GM21723 (cell line): ENCODE data around the gene ACE.
"Not testable (repeated sequence)": the region's sequence is repeated elsewhere in the genome, so short reads cannot be mapped to it uniquely, and the experiment has no call there.

ENCODE experiments used
- ATAC-seq: cut with Tn5 transposase; IDR thresholded peaks from one replicate; pipeline ENCODE4 v1.9.1; 2021; ENCODE audit warnings: mild to moderate bottlenecking, moderate library complexity; ENCODE audit not compliant: unreplicated experiment

ACE gene

DNA sequence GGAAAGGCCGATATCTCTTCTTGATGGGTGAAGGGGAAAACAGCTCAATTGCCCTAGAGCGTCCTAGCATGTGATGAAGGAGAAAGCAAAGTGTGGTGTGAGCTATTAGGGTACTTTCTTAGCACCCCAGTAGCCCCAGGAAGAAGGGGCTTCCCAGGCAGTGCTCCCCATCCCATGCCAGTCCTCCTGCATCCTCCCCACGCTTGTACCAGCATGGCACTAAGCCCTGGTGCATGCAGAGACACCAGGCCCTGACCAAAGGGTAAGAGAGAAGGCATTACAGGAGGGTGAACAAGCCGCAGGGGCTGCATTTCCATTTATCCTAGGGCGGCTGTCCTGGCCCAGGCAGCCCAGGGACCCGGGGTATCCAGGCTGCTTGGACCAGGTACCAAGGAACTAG lies 33.8 kb upstream of the ACE start:
- ATAC-seq: no peak

DNA sequence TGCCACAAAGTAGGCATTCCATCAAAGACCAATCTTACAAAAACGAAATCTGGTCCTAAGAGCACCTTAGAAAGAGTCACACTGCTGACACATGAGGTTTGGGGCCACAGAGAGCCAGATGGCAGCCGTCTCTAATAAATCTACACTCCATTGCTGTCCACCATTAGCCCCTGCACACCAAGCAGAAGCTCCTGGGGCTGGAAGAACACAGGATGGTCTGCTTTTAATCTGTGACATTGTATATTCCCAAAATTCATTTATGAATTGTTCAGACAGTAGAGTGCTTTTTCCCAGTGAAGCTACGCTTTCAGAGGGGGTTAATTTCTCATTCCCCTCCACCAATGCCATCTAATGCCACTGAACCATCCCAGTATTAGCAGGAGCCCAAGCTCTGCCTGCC lies 32.4 kb upstream of the ACE start:
- ATAC-seq: no peak

DNA sequence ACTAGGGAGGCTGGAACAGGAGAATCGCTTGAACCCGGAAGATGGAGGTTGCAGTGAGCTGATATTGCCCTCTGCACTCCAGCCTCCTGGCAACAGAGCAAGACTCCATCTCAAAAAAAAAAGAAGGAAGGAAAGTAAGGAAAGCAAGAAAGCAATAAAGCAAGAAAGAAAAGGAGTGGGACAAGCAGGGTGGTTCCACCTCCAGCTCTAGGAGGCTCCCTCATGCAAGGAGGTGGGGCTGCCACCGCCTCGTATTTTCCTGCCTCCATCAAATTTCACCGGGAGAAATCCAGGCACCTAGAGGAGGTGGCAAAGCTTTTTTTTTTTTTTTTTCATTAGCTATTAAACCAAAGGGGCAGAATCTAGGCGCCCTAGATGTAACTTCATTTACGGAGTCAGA lies 31.8 kb upstream of the ACE start:
- no peak for ATAC-seq

DNA sequence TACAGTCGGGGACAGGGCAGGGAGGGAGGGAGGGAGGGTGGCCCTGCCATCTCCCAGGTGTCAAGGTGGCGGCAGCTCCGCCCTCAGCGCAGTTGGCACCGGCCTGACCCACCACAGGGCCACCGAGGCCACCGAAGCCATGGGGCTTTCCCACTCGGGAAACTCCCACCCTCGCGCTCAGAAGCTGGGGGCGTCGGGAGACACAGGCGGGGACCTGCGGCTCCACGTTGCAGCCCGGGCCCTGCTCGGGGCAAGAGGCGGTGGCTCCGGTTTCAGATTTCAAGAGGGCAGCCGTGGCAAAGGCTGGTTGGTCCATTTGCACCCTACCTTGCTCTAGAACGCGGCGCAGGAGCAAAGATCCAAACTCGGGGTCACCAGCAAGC lies 31.3 kb upstream of the ACE start:
- no peak for ATAC-seq

DNA sequence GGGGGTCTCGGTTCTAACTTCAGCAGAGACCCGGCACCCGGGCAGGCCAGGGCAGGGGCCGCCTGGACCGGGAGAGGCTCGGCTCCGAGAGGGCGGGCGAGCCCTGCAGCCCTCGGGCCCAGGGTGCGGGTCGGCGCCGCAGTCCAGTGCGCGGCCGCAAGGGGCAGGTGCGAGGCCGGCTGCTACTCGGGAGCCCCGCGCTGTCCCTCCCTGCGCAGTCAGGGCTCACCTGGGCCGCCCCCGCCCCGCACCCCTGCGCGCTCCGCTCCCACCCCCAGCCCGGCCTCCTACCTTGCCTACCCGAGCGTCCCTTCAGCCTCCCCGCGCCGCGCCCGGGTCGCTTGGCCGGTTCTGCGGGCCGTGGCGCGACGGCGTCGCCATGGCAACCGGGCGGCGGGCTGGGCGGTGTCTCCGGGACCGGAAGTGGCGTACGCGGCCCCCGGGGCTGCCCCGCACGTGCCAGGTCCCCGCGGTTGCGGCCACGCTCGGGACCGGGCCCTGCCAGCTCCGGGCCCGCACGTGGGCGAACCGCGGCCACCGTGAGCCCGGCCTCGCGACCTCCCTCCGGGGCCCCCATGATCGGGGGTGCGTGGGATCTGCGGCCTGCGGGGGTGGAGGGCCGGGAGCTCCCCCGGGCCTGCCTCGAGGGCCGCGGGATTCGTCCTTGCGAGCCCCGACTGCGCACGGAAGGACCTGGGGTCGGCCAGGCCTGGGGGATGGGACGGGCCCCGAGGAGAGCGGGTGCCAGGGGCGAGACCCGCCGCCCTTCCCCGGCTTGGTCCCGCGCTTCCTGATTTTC lies 30.7 kb upstream of the ACE start, which contains the start of gene CYB561:
CYB561 (minus strand) TSS at position 353 of the 799 bp plus-strand sequence. CDS start 8,759 bp downstream, outside the sequence.
- ATAC-seq: peak; percentile 62

DNA sequence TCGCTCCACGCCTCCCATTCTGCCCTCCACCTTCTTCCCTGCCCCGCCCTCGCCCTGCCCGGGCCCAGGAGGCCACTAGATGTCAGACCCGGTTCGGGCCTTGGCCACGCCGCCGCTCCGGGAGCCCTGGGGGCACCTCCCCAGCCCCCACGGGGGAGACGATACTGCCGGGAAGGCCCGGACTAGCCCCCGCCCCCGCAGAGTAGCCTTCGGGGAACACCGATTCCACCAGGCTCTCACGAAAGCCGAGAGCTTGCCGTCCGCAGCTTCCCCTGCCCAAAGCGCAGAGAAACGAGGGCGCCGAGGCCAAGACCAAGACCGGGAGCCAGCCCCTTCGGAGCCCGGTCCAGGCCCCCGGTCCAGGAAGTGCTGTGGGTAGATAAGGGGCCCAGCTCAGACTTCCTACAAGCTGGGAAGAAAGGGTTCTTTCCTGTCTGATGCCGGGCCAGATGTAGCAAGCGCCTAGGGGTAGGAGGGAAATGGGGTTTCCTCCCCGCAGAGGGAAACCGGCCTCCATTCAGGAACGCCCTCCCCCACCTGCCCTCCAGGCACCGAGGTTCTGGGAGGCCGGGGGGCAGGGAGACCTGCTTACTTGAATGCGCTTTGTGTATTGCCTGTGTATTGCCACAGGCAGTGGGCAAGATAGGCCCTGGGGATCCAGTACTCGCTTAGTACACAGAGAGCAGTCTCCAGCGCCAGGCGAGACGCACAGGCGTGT lies 29.9 kb upstream of the ACE start:
- peak; percentile 48 for ATAC-seq

DNA sequence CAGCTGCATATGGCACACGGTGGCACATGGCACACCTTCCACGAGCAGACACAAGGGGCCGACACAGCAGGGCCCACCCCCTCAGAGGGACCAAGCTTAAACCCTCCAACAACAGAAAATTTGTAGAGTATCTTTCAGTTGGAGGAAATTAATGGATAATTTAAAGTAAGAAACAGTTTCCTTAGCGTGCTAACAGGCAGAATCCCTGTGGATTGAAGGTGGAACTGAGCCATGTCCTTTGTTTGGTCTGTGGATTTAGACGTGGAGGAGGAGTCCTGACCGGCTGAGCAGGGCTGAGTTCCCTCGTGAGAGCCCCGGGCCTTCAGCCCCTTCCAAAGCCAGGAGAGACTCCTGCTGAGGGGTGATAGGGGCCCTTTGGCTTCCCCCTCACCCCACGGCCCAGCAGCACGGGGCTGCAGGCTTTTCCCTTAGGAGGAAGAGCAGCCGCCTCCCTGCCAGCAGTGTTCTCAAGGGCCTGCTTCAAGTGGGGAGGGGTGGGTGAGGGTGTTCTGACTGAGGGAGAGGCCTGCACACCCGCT lies 29.3 kb upstream of the ACE start:
- no peak for ATAC-seq

DNA sequence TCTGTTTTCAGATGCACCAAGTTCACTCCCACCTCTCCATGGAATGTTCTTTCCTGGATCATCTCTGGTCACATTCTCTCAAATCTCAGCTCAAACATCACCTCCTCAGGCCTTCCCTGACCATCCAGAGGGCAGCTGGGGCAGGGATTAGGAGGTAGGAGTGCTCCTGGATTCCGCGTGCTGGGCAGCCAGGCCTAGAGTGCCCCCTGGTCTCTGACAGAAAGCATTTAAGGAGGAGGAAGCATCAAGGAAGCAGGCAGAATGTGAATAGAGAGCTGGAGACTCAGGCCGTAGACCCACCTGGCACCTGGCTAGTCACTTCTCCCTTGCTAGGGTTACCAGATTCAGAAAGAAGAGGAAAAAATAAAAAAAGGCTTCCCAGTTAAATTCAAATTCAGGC lies 28.2 kb upstream of the ACE start:
- ATAC-seq: no peak

DNA sequence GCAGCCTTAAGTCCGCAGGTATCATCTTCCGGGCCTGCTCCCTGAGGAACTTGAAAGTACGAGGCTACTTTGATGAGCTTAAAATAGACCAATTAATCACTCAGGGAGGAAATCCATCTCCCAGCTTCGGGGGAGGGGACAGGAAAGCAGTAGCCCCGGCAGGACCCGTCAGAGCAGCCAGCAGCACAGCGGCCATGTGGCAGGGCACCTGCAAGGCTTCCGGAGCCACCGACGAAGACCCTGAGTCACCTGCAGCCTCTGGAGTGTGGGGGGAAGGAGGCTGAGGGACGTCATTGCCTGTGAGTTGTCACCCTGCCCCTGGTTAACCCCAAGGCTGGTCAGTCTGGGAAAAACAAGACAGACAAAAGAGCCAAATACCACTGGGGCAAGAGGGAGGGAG lies 26.3 kb upstream of the ACE start:
- no peak for ATAC-seq

DNA sequence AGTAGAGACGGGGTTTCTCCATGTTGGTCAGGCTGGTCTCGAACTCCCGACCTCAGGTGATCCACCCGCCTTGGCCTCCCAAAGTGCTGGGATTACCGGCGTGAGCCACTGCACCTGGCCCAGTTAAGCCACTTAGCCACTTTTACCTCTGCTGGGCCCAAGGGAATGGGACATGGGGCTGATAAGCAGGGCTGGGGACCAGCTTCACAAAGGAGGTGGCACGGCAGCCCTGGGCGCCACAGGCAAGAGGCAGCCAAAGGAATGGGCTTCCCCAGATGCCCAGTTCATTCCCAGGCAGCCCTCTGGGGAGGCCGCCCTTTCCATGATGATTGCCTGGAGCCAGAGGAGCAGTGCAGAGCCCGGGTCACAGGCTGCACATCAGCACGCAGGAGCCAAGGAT lies 25.7 kb upstream of the ACE start:
- no peak for ATAC-seq

DNA sequence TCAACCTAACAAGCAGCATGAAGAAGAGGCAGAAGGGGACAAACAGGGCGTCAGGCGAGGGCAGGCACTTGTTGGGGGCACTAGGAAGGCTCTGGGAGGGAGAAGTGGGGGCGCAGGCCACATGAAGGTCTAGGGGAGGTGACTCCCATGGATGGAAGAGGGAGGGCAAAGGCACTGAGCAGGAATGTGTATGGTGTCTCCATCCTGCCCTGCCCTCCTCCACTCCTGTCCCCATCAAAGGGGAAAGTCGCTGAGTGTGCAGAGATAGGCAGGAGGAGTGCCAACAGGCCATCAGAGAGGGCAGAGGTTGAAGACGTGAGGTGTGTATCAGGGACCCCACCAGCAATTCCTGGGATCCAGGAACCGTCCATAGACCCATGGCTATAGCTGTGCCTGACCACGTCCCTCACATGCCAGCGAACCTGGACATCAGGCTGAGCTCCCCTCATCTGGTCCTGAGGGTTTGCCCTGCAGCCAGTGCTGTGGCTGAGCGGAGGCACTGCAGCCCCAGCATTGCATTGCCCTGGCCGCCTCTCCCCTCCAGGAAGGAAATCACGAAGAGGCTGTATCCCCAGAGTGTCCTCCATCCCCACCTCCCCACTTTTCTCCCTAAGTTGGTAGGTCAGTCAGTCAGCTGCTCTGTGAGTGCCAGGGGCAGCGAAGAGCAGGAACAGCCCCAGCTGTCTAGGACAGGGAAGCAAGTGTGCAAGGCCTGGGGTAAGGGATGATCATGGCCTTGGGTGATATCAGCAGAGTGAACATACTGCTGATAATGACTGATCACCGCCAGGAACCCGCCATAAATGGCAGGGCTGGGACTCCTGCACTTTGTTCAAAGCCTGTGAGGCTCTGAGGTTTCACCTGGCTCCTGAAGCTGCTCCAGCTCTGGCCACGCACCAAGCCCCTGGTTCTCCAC lies 24.6 kb upstream of the ACE start:
- no peak for ATAC-seq

DNA sequence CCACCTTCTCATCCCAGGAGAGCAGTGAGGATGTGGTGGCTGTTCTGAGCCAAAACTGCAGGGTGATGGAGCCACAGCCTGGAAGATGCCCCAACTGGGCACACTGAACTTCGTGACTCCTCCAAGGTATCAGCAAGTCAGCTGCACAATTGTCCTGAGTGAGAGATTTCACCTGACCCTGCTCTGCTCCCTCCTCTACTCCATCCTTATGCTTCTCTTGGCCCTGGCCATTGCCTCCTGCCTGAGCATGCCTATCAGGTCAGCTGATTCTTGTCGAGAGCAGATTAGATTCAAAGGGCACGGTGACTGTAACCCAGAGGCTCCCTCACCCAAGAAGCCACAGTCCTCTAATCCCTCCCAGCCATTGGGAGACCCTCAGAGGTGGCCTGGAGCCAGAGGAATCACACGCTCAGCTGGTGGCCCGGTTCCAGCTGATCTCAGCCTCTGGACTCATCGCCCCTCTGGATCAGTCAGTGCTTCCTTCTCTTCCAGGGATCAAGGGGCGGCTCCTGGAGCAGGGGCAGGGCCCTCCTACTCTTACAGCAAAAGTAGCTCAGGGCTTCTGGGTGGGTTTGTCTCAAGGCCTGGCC lies 23.8 kb upstream of the ACE start:
- no peak for ATAC-seq

DNA sequence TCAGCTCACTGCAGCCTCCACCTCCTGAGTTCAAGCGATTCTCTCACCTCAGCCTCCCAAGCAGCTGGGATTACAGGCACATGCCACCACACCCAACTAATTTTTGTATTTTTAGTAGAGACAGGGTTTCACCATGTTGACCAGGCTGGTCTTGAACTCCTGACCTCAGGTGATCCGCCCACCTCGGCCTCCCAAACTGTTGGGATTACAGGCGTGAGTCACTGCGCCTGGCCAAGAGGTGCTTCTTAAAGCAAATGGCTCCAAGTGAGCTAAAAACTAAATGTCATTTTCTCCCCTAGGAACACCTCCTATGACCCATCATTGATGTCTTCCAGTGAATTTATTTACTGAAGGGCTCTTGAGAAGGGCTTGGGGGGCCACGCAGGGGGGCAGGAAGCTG lies 22.5 kb upstream of the ACE start:
- not testable (repeated sequence) for ATAC-seq

DNA sequence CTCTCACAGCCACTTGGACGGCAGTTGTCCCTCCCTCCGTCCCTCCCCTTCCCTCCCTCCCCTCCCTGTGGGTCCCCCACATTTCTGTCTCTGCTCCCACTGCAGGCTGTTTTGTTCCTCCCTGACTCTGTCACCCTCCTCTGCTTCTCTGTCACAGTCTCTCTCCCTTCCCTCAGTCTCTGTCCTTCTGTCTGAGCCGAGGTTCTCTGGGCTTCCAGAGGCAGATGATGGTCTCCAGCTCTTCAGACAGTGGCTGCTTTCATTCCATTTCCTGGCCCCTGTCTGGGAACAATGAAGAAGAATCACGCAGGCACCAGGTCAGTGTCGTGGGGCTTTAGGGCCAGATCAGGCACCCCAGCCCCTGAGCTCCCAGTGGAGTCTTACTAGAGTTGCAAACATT lies 21.9 kb upstream of the ACE start:
- ATAC-seq: no peak

DNA sequence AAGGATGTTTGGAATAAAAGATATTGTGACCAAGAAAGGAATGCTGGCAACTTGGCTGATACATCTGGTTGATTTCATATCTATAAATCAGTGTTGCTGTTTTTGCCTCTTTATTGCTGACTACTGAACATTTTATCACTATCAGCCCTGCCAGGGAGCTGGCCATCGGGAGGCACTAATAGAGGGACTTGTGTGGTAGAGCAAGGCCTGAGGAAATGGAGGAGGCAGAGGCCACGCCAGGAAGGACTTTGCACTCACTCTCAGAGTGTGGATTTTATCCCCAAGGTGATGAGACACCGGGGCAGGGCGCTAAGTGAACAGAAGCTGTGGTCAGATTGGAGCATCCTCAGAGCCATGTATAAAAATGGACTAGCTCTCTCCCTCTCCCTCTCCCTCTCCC lies 21.4 kb upstream of the ACE start:
- no peak for ATAC-seq

DNA sequence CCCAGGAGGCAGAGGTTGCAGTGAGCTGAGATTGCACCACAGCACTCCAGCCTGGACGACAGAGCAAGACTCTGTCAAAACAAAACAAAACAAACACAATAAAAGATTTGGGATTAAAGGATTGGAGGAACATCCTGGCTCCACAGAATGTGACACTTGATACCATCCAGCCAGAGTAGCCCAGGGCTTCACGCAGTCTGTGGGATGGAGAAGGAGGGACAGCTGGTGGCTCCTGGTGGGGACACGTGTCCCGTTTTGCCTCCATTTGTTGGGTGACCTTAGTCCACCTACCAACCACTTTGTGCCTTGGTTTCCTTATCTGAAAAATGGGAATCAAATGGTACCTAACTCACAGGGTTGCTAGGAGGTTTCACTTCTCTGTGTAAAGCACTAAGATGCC lies 18.4 kb upstream of the ACE start:
- ATAC-seq: no peak

DNA sequence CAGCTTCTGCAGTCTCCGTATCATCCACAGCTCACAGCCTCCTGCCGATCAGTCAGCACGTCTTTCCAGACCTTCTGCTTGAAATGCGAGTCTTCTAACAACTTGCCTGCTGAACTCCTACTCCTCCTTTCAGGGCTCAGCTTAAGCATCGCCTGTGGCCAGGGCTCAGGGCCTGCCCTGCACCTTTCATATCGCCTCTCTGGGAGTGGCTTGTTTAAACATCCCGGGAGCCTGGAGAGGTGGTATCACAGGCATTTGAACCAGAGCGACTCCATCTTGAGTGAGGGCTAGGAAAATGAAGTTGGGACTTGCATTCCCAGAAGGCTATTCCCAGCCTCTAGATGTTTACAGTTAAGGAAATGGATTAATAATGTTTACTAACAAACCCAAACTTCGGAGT lies 16.8 kb upstream of the ACE start:
- no peak for ATAC-seq

DNA sequence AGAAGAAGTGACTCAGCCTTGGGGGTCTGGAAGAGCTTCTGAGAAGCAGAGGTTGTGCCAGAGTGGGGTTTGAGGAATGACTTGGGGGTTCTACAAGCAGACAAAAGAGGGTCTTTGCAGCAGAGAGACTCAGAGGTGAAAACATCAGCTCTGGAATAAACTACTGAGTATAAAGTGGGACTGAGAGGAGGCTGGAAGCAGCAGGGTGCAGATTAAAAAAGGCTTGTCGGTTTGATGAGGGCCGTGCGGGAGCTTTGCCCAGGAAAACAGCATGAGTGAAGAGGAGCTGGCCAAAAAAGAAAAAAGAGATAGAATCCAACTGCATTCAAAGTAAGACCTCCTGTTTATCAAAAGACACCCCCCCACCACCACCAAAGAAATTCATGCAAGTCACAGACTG lies 13.1 kb upstream of the ACE start:
- ATAC-seq: no peak

DNA sequence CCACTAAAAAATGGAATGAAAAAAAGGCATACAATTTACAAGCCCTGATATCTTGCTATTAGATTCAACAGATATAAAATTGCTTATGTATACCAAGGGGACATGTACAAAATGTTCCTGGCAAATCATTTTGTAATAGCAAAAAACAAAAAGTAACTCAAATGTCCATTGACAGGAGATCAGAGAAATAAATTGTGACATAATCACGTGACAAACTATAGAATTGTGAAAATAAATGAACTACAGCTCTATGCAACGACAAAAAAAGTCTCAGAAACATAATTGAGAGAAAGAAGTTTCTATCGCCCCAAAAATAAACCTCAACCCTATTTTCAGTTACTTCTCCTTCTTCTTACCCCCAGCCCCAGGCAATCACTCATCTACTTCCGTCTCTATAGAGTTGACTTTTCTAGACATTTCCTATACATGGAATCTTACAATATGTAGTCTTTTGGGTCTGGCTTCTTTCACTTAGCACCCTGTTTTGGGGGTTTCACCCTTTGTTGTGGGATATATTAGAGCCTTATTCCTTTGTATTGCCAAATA lies 12.1 kb upstream of the ACE start:
- no peak for ATAC-seq

DNA sequence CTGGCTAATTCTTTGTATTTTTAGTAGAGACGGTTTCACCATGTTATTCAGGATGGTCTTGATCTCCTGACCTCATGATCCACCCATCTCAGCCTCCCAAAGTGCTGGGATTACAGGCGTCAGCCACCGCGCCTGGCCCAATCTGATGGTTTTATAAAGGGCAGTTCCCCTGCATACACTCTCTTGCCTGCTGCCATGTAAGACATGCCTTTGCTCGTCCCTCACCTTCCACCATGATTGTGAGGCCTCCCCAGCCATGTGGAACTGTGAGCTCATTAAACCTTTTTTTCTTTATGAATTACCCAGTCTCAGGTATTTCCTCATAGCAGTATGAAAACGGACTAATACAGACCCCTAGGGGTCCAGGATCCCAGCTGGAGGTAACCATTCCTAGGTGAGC lies 8.8 kb upstream of the ACE start:
- ATAC-seq: not testable (repeated sequence)

DNA sequence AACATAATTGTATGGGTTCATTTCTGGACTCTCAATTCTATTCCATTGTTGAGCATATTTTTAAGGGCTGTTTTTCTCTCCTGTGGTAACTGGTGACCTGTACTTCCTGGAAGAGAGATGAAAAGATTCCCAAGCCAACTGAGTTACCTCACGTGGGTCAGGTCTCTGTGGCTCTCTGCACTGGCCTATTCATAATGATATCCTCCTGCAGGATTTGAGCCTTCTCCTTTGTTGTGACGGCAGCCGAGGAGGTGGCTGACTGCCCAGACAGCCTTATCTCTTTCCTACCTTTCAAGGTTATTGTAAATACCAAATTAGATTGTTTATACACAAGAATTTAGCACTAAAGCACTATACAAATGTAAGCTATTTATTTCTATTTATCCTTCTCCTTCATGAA lies 2.7 kb upstream of the ACE start:
- no peak for ATAC-seq
